Effector CD8-positive, alpha-beta T cell (primary cell): ENCODE data around the gene ENHO.

Source experiments
- DNase-seq: peaks from one replicate; lab custom pipeline; 2025; lab: John Stamatoyannopoulos, UW
- total RNA-seq, 4 experiments: gene quantifications; one replicate each; lab custom pipeline; 2026; lab: John Stamatoyannopoulos, UW

Gene ENHO
- 0 to 0.18 (median 0) reads per million in 4 experiments for total RNA-seq

- DNase-seq, result peak; percentile 77
Measured at GRCh38 chr9:34522971-34523797, at the start of gene ENHO. Gene ENHO (minus strand): TSS chr9:34522990. CDS start chr9:34521695, 1,295 bp downstream.

- no peak for DNase-seq
Measured at GRCh38 chr9:34572092-34572491, 49.3 kb upstream of the ENHO start.

GRCh38 chr9:34571481-34571810 is 48.7 kb upstream of the ENHO start:
- DNase-seq, result no peak

GRCh38 chr9:34570809-34571480 is 48.2 kb upstream of the ENHO start:
- no peak for DNase-seq

GRCh38 chr9:34570376-34570775 is 47.6 kb upstream of the ENHO start:
- no peak for DNase-seq

GRCh38 chr9:34568774-34569173 is 46.0 kb upstream of the ENHO start:
- no peak for DNase-seq

- no peak for DNase-seq
Measured at GRCh38 chr9:34568133-34568532, 45.3 kb upstream of the ENHO start.

GRCh38 chr9:34566972-34567371 is 44.2 kb upstream of the ENHO start:
- no peak for DNase-seq

- no peak for DNase-seq
Measured at GRCh38 chr9:34566322-34566721, 43.5 kb upstream of the ENHO start.

- no peak for DNase-seq
Measured at GRCh38 chr9:34565856-34566255, 43.1 kb upstream of the ENHO start.

GRCh38 chr9:34564617-34565016 is 41.8 kb upstream of the ENHO start:
- DNase-seq, result no peak

- no peak for DNase-seq
Measured at GRCh38 chr9:34563262-34563661, 40.5 kb upstream of the ENHO start.

GRCh38 chr9:34562135-34562745 is 39.5 kb upstream of the ENHO start:
- no peak for DNase-seq

- DNase-seq, result no peak
Measured at GRCh38 chr9:34560599-34561214, 37.9 kb upstream of the ENHO start.

GRCh38 chr9:34559624-34560455 is 37.0 kb upstream of the ENHO start:
- DNase-seq, result no peak

GRCh38 chr9:34558919-34559623 is 36.3 kb upstream of the ENHO start:
- no peak for DNase-seq

- DNase-seq, result no peak
Measured at GRCh38 chr9:34558364-34558763, 35.6 kb upstream of the ENHO start.

GRCh38 chr9:34557426-34558321 is 34.9 kb upstream of the ENHO start:
- no peak for DNase-seq

- no peak for DNase-seq
Measured at GRCh38 chr9:34556949-34557348, 34.2 kb upstream of the ENHO start.
